Transverse colon (tissue), 4 donors: Measurements from ENCODE around the gene FAM114A2.

ENCODE experiments used
- EP300 ChIP-seq: sonication (generic); formaldehyde crosslinking; IDR thresholded peaks from one replicate; pipeline ENCODE4 v1.6.1; 2017; ENCODE audit warnings: antibody characterized with exemption, low read depth
- POLR2A ChIP-seq: fragments of 450-650 bp; IDR thresholded peaks from one replicate; pipeline ENCODE4 v1.6.1; 2016; ENCODE audit warnings: antibody characterized with exemption, mild to moderate bottlenecking, moderate library complexity
- POLR2AphosphoS5 ChIP-seq, 3 donors: sonication (generic); formaldehyde crosslinking; IDR thresholded peaks; one replicate each; pipeline ENCODE4 v1.6.1; 2016; ENCODE audit warnings: antibody characterized with exemption in 3 of 3
- TF ChIP-seq, protein P1 (sequence below), 5 experiments: fragments of 200-600 bp in 3 of 5; fragments of 450-650 bp in 2 of 5; sonication (generic) in 3 of 5; IDR thresholded peaks; 1 replicate in 2 of 5; 2 replicates in 3 of 5; pipeline ENCODE4 v1.5.1; 2016 to 2017; ENCODE audit warnings: antibody characterized with exemption in 5 of 5, inconsistent platforms in 3 of 5, mild to moderate bottlenecking in 2 of 5, moderate library complexity in 1 of 5

GRCh38 chr5:154044099-154044498 is 5.4 kb upstream of the FAM114A2 start:
- TF ChIP-seq, protein P1, sequence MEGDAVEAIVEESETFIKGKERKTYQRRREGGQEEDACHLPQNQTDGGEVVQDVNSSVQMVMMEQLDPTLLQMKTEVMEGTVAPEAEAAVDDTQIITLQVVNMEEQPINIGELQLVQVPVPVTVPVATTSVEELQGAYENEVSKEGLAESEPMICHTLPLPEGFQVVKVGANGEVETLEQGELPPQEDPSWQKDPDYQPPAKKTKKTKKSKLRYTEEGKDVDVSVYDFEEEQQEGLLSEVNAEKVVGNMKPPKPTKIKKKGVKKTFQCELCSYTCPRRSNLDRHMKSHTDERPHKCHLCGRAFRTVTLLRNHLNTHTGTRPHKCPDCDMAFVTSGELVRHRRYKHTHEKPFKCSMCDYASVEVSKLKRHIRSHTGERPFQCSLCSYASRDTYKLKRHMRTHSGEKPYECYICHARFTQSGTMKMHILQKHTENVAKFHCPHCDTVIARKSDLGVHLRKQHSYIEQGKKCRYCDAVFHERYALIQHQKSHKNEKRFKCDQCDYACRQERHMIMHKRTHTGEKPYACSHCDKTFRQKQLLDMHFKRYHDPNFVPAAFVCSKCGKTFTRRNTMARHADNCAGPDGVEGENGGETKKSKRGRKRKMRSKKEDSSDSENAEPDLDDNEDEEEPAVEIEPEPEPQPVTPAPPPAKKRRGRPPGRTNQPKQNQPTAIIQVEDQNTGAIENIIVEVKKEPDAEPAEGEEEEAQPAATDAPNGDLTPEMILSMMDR (IDR thresholded peaks at IDR 0.05) = no peak
- TF ChIP-seq POLR2A (no peak), POLR2AphosphoS5 (IDR thresholded peaks at IDR 0.05) (no peak), EP300 (no peak)
